Measurements from ENCODE around the gene PSMG3. TPM values are rescaled to one million over a fixed set of nuclear protein-coding genes. Genes with fewer than 3 reads are reported as not detected.

PSMG3 gene
- total RNA-seq, 4 donors from 2014 or later = 26.8 to 33.2 (median 29.3) TPM

DNA sequence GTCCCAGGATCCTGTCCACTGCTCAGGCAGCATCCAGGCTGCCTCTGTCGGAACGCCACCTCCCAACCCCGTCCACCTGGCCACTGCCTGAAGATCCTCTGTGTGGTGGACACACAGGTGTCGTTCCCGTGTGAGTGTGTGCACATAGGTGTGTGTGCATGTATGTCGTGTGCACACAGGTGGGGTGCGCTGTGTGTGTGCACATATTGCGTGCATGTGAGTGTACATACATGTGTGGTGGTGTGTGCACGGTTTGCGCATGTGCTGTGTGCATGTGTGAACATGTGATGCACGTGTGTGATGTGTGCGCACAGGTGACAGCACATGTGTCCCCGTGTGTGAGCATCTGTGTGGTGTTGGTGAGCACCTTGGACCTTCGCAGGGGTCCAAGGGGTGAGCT lies 20.9 kb downstream of the PSMG3 start:
- Histone ChIP-seq H3K27ac (replicated peaks in 1 of 4) (no peak overlapping the region), H3K9me3 (no peaks in the 10 kb centered on the region), H3K27me3 (no peaks in the 10 kb centered on the region), H3K4me1 (peaks cover 0 to 8% (median 6%) of the 10 kb centered on the region in 4 donors), H3K36me3 (peaks cover 0 to 15% (median 13%) of the 10 kb centered on the region in 4 donors), H3K4me3 (no peak overlapping the region)
- intact Hi-C loops (cut with DNase I) = no loop called here
- TF ChIP-seq EP300 (IDR thresholded peaks at IDR 0.05) (no peak), POLR2A (IDR thresholded peaks at IDR 0.05; ENCODE audit: low read depth) (no peak), POLR2AphosphoS5 (IDR thresholded peaks at IDR 0.05) (no peak)
- TF ChIP-seq, protein P1, sequence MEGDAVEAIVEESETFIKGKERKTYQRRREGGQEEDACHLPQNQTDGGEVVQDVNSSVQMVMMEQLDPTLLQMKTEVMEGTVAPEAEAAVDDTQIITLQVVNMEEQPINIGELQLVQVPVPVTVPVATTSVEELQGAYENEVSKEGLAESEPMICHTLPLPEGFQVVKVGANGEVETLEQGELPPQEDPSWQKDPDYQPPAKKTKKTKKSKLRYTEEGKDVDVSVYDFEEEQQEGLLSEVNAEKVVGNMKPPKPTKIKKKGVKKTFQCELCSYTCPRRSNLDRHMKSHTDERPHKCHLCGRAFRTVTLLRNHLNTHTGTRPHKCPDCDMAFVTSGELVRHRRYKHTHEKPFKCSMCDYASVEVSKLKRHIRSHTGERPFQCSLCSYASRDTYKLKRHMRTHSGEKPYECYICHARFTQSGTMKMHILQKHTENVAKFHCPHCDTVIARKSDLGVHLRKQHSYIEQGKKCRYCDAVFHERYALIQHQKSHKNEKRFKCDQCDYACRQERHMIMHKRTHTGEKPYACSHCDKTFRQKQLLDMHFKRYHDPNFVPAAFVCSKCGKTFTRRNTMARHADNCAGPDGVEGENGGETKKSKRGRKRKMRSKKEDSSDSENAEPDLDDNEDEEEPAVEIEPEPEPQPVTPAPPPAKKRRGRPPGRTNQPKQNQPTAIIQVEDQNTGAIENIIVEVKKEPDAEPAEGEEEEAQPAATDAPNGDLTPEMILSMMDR (IDR thresholded peaks at IDR 0.05) = no peak
- DNase-seq (ENCODE audit: extremely low spot score) = no peak
- WGBS = 91% methylated on average over 11 of the region's 14 CpGs

DNA sequence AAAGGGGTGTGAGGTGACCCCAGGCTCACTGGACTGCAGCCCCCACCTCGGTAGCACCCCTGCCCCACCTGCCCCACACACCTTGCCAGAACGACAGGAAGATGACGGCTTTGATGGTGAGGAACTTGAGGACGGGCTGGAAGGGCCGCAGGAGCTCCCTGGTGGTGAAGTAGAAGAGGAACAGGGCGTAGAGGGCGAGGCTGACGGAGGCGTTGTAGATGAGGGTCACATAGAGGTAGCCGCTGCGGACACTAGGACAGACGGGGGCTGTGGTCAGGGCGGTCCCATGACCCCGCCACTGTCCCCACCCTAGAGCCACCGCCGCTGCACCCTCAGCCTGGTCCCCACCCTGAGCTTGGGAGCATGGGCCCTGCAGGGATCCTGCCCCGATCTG lies 21.4 kb downstream of the PSMG3 start:
- intact Hi-C loops (cut with DNase I) = no loop called here
- TF ChIP-seq POLR2A (IDR thresholded peaks at IDR 0.05; ENCODE audit: low read depth) = no peak
- TF ChIP-seq, protein P1 (IDR thresholded peaks at IDR 0.05) = no peak
- TF ChIP-seq POLR2AphosphoS5 (IDR thresholded peaks at IDR 0.05) = no peak
- no peak for TF ChIP-seq EP300 (IDR thresholded peaks at IDR 0.05)
- Histone ChIP-seq H3K4me1 (peaks cover 0 to 8% (median 6%) of the 10 kb centered on the region in 4 donors), H3K27ac (replicated peaks in 1 of 4) (no peak overlapping the region), H3K4me3 (no peak overlapping the region), H3K36me3 (peaks cover 0 to 20% (median 17%) of the 10 kb centered on the region in 4 donors), H3K9me3 (no peaks in the 10 kb centered on the region), H3K27me3 (no peaks in the 10 kb centered on the region)
- no peak for DNase-seq (ENCODE audit: extremely low spot score)
- WGBS = 58% methylated on average over 12 of the region's 17 CpGs

DNA sequence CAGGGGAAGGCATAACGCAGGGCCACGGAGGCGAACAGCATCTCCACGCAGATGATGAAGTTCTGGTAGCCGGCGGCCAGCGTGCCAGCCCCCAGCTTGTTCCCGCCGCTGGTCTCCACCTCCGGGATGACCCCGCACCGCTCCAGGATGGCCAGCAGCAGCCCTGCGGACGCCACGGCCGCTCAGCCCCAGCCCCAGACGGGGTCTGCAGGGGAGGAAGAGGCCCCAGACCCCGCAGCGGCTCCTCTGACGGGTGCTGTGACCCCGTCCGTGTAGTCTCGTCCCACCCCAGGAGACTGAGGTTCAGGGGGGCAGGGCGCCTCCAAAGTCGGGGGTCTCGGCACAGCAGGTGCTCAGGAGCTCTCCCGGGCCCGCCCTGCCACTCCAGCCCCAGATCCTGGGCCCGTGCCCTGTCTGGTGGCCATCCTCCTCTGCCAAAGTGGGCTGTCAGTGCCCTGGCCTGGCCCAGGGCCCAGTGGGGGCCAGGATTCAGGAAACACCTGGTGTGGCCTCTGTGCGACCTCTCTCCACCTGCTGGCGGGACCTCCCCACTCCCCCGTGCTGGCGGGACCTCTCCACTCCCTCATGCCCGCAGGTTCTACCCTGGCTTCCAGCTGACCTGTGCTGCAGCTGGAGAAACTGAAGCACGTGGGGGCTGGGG lies 21.9 kb downstream of the PSMG3 start:
- peaks cover 0 to 25% (median 23%) of the 10 kb centered on the region in 4 donors for H3K36me3 ChIP-seq
- no peak overlapping the region for H3K4me3 ChIP-seq
- no peaks in the 10 kb centered on the region for H3K27me3 ChIP-seq
- H3K27ac ChIP-seq (replicated peaks in 1 of 4) = no peak overlapping the region
- no peaks in the 10 kb centered on the region for H3K9me3 ChIP-seq
- no peak for DNase-seq (ENCODE audit: extremely low spot score)
- 79% methylated on average over 12 of the region's 35 CpGs for WGBS
- H3K4me1 ChIP-seq = peaks cover 0 to 8% (median 6%) of the 10 kb centered on the region in 4 donors
- TF ChIP-seq POLR2AphosphoS5 (IDR thresholded peaks at IDR 0.05) = no peak
- TF ChIP-seq EP300 (IDR thresholded peaks at IDR 0.05) = no peak
- TF ChIP-seq, protein P1 (IDR thresholded peaks at IDR 0.05) = no peak
- no peak for TF ChIP-seq POLR2A (IDR thresholded peaks at IDR 0.05; ENCODE audit: low read depth)
- intact Hi-C loops (cut with DNase I) = no loop called here

DNA sequence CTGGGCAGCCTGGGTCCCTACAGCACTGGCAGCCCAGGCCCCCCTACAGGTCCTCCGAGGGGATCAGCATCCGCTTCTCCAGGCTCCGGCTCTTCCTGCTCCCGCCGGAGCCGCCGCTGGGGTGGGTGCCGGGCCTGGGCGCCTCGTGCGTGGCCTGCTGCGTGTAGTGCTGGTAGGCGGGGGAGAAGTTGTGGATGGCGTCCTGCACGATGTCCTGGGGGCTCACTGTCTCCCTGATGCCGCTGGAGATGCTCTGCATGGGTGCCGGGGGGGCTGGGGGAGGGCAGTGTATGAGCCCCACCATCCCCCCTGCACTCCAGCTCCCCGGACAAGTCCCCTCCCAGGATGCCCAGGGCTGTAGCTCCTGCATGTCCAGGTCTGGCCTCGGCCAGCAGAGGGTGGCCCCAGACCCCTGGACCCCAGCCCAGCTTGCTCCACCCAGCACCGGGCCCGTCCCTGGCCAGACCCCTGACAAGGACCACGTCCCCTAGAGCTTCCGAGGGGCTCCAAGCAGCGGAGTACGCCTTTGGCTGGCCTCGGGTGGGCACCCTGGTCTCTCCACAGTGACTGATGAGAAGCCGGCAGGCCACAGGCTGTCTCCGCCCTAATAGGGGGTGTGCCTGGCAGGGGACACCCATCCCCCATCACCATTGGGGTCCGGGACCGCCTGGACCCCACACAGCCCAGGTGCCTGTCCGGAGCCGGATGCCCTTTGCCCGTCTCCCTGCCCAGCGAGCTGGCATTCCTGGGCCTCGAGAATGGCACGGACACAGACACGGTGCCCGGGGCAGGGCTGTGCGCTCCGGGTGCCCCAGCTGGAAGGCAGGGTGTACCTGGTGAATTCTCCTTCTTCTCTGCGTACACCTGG lies 22.7 kb downstream of the PSMG3 start:
- Histone ChIP-seq H3K4me3 (no peak overlapping the region), H3K9me3 (no peaks in the 10 kb centered on the region), H3K27me3 (no peaks in the 10 kb centered on the region), H3K36me3 (peaks cover 6 to 33% (median 30%) of the 10 kb centered on the region in 4 donors), H3K27ac (replicated peaks in 1 of 4) (no peak overlapping the region), H3K4me1 (peaks cover 0 to 8% (median 6%) of the 10 kb centered on the region in 4 donors)
- WGBS = 89% methylated on average over 16 of the region's 41 CpGs
- TF ChIP-seq POLR2A (IDR thresholded peaks at IDR 0.05; ENCODE audit: low read depth) (no peak), EP300 (IDR thresholded peaks at IDR 0.05) (no peak)
- TF ChIP-seq, protein P1 (IDR thresholded peaks at IDR 0.05) = no peak
- intact Hi-C loops (cut with DNase I) = no loop called here
- no peak for DNase-seq (ENCODE audit: extremely low spot score)

All from esophagus muscularis mucosa (tissue), 4 donors.